GM10266 (cell line): ENCODE results near the gene HOXD8.

Experiments
- DNase-seq: peaks from one replicate; pipeline ENCODE4 v3.0.0; 2012; ENCODE audit errors: extremely low spot score
- CTCF ChIP-seq: IDR thresholded peaks from 2 replicates; pipeline ENCODE4 v1.5.1; 2012; ENCODE audit warnings: mild to moderate bottlenecking, low read depth; ENCODE audit not compliant: control insufficient read depth, insufficient read depth; ENCODE audit errors: missing control alignments

The HOXD8 gene

GRCh38 chr2:176172007-176172894, 42.7 kb downstream of the HOXD8 start:
- DNase-seq, result no peak
- TF ChIP-seq CTCF, result no peak

- DNase-seq, result no peak
- no peak for TF ChIP-seq CTCF
These were observed 43.5 kb downstream of the HOXD8 start for GRCh38 chr2:176172895-176173566.

GRCh38 chr2:176173567-176174381, 44.3 kb downstream of the HOXD8 start:
- no peak for DNase-seq
- TF ChIP-seq CTCF, result no peak

- no peak for TF ChIP-seq CTCF
- no peak for DNase-seq
These were observed 44.9 kb downstream of the HOXD8 start for GRCh38 chr2:176174382-176174823.

- no peak for DNase-seq
- no peak for TF ChIP-seq CTCF
These were observed 45.6 kb downstream of the HOXD8 start for GRCh38 chr2:176174824-176175708.
